ENCODE data around the gene CCDC9B.

CCDC9B gene

GRCh38 chr15:40289140-40289775, 51.5 kb downstream of the CCDC9B start:
- no peak for DNase-seq (ENCODE audit: low spot score)

GRCh38 chr15:40287968-40288367, 52.8 kb downstream of the CCDC9B start:
- no peak for DNase-seq (ENCODE audit: low spot score)

- no peak for DNase-seq (ENCODE audit: low spot score)
Measured at GRCh38 chr15:40287505-40287904, 53.2 kb downstream of the CCDC9B start.

GRCh38 chr15:40286794-40287193, 53.9 kb downstream of the CCDC9B start:
- DNase-seq (ENCODE audit: low spot score) = no peak

- no peak for DNase-seq (ENCODE audit: low spot score)
Measured at GRCh38 chr15:40286061-40286532, 54.6 kb downstream of the CCDC9B start.

GRCh38 chr15:40285554-40286011, 55.2 kb downstream of the CCDC9B start:
- no peak for DNase-seq (ENCODE audit: low spot score)

- no peak for DNase-seq (ENCODE audit: low spot score)
Measured at GRCh38 chr15:40285151-40285550, 55.6 kb downstream of the CCDC9B start.

- DNase-seq (ENCODE audit: low spot score) = no peak
Measured at GRCh38 chr15:40283615-40284300, 57.0 kb downstream of the CCDC9B start.

GRCh38 chr15:40282869-40283614, 57.7 kb downstream of the CCDC9B start, which contains the start of gene ANKRD63:
ANKRD63 (minus strand) TSS chr15:40283064; CDS start chr15:40282586, 478 bp downstream.
- peak; percentile 88 for DNase-seq (ENCODE audit: low spot score)

- DNase-seq (ENCODE audit: low spot score) = peak; percentile 89
Measured at GRCh38 chr15:40282147-40282868, 58.4 kb downstream of the CCDC9B start.

- no peak for DNase-seq (ENCODE audit: low spot score)
Measured at GRCh38 chr15:40281801-40282146, 59.0 kb downstream of the CCDC9B start.
